ENCODE data around the gene SP110. TPM values are rescaled to one million over a fixed set of nuclear protein-coding genes. Genes with fewer than 3 reads are reported as not detected.
"Not testable (repeated sequence)": the region's sequence is repeated elsewhere in the genome, so short reads cannot be mapped to it uniquely, and the experiment has no call there.

SP110 gene
- total and polyA plus RNA-seq, 3 experiments from 2014 or later = 55.2 to 106 (median 57.9) TPM

GRCh38 chr2:230222829-230223228 is 3.0 kb upstream of the SP110 start:
- H3K27me3 Mint-ChIP-seq; H3K9me3 Mint-ChIP-seq; POLR2A ChIA-PET; H3K9me3 ChIP-seq (ENCODE audit: low read length); H3K4me3 ChIP-seq (ENCODE audit: low read length); H3K36me3 ChIP-seq (ENCODE audit: insufficient read depth, low read length); H3K27me3 ChIP-seq (ENCODE audit: insufficient read depth, low read length, poor library complexity, severe bottlenecking); CTCF ChIA-PET; DNase-seq; H3K27ac ChIP-seq (ENCODE audit: low read depth, low read length): not testable (repeated sequence)
- H3K4me3 Mint-ChIP-seq = peak overlapping the region in 1 of 7 donors; percentile 28
- peak overlapping the region in 4 of 8 donors; percentile 75 to 99 (median 90) for H3K27ac Mint-ChIP-seq
- H3K36me3 Mint-ChIP-seq = peaks cover 3 to 22% (median 5%) of the 10 kb centered on the region in 3 donors
- peaks cover 57 to 82% (median 72%) of the 10 kb centered on the region in 3 donors for H3K4me1 Mint-ChIP-seq
- H3K4me1 ChIP-seq (ENCODE audit: insufficient read depth, low read length) = peaks cover 37% of the 10 kb centered on the region

GRCh38 chr2:230221493-230221892 is 1.7 kb upstream of the SP110 start:
- H3K27ac Mint-ChIP-seq = peak overlapping the region in 6 of 8 donors; percentile 7 to 64 (median 44)
- DNase-seq = no peak
- CTCF ChIA-PET = interaction anchor here (1.4 kb wide), 1 partner anchor 17 kb away, joined by 4 read pairs; no protein-coding TSS in a partner anchor
- peaks cover 58 to 85% (median 76%) of the 10 kb centered on the region in 3 donors for H3K4me1 Mint-ChIP-seq
- H3K36me3 ChIP-seq (ENCODE audit: insufficient read depth, low read length) = peaks cover 2% of the 10 kb centered on the region
- peak overlapping the region in 4 of 7 donors; percentile 5 to 78 (median 44) for H3K4me3 Mint-ChIP-seq
- H3K27me3 Mint-ChIP-seq = no peaks in the 10 kb centered on the region
- H3K4me3 ChIP-seq (ENCODE audit: low read length) = no peak overlapping the region
- no peaks in the 10 kb centered on the region for H3K27me3 ChIP-seq (ENCODE audit: insufficient read depth, low read length, poor library complexity, severe bottlenecking)
- H3K4me1 ChIP-seq (ENCODE audit: insufficient read depth, low read length) = peaks cover 36% of the 10 kb centered on the region
- H3K9me3 ChIP-seq (ENCODE audit: low read length) = no peaks in the 10 kb centered on the region
- no peaks in the 10 kb centered on the region for H3K9me3 Mint-ChIP-seq
- H3K27ac ChIP-seq (ENCODE audit: low read depth, low read length) = no peak overlapping the region
- POLR2A ChIA-PET = no interaction called here
- H3K36me3 Mint-ChIP-seq = peaks cover 3 to 27% (median 7%) of the 10 kb centered on the region in 3 donors

GRCh38 chr2:230220347-230220969 is 674 bp upstream of the SP110 start:
- peaks cover 11 to 21% (median 13%) of the 10 kb centered on the region in 3 donors for H3K36me3 Mint-ChIP-seq
- no peaks in the 10 kb centered on the region for H3K9me3 Mint-ChIP-seq
- H3K4me1 Mint-ChIP-seq = peaks cover 60 to 85% (median 75%) of the 10 kb centered on the region in 3 donors

GRCh38 chr2:230218421-230218820 is 1.4 kb downstream of the SP110 start:
- H3K4me3 Mint-ChIP-seq = peak overlapping the region; percentile 92 to 99 (median 96)
- Histone ChIP-seq H3K27ac (ENCODE audit: low read depth, low read length) (no peak overlapping the region), H3K27me3 (ENCODE audit: insufficient read depth, low read length, poor library complexity, severe bottlenecking) (no peaks in the 10 kb centered on the region), H3K4me1 (ENCODE audit: insufficient read depth, low read length) (peaks cover 32% of the 10 kb centered on the region), H3K9me3 (ENCODE audit: low read length) (no peaks in the 10 kb centered on the region), H3K36me3 (ENCODE audit: insufficient read depth, low read length) (peaks cover 32% of the 10 kb centered on the region), H3K4me3 (ENCODE audit: low read length) (peak overlapping the region; percentile 78)
- DNase-seq = peak in 1 of 5 donors; percentile 31
- H3K9me3 Mint-ChIP-seq = no peaks in the 10 kb centered on the region
- POLR2A ChIA-PET = no interaction called here
- H3K27ac Mint-ChIP-seq = peak overlapping the region; percentile 26 to 98 (median 70)
- H3K36me3 Mint-ChIP-seq = peaks cover 18 to 26% (median 19%) of the 10 kb centered on the region in 3 donors
- CTCF ChIA-PET = interaction anchor here (1.6 kb wide), 1 partner anchor 198 kb away, joined by 3 read pairs; the partner anchor contains the start of gene SP100
- H3K27me3 Mint-ChIP-seq = no peaks in the 10 kb centered on the region
- peaks cover 48 to 80% (median 72%) of the 10 kb centered on the region in 3 donors for H3K4me1 Mint-ChIP-seq

More at GRCh38 chr2:230220347-230220969, 674 bp upstream of the SP110 start:
- Mint-ChIP-seq H3K4me3 (peak overlapping the region; percentile 92 to 99 (median 96)), H3K27ac (peak overlapping the region; percentile 94 to 99 (median 98)), H3K27me3 (no peaks in the 10 kb centered on the region)
- ChIA-PET CTCF (interaction anchor here (1.1 kb wide), 1 partner anchor 390 kb away, joined by 3 read pairs; no protein-coding TSS in a partner anchor), POLR2A (interaction anchor here (1.4 kb wide), 1 partner anchor 96 kb away, joined by 5 read pairs; no protein-coding TSS in a partner anchor)
- H3K4me3 ChIP-seq (ENCODE audit: low read length) = peak overlapping the region; percentile 78
- peak overlapping the region; percentile 44 for H3K27ac ChIP-seq (ENCODE audit: low read depth, low read length)
- H3K4me1 ChIP-seq (ENCODE audit: insufficient read depth, low read length) = peaks cover 40% of the 10 kb centered on the region
- H3K27me3 ChIP-seq (ENCODE audit: insufficient read depth, low read length, poor library complexity, severe bottlenecking) = no peaks in the 10 kb centered on the region
- H3K9me3 ChIP-seq (ENCODE audit: low read length) = no peaks in the 10 kb centered on the region
- peaks cover 12% of the 10 kb centered on the region for H3K36me3 ChIP-seq (ENCODE audit: insufficient read depth, low read length)
- DNase-seq = no peak

GRCh38 chr2:230217424-230217823 is 2.4 kb downstream of the SP110 start:
- H3K9me3 Mint-ChIP-seq = no peaks in the 10 kb centered on the region
- no peaks in the 10 kb centered on the region for H3K27me3 Mint-ChIP-seq
- H3K9me3 ChIP-seq (ENCODE audit: low read length) = no peaks in the 10 kb centered on the region
- no peak for DNase-seq
- peaks cover 32% of the 10 kb centered on the region for H3K4me1 ChIP-seq (ENCODE audit: insufficient read depth, low read length)
- H3K27ac ChIP-seq (ENCODE audit: low read depth, low read length) = no peak overlapping the region
- no peaks in the 10 kb centered on the region for H3K27me3 ChIP-seq (ENCODE audit: insufficient read depth, low read length, poor library complexity, severe bottlenecking)
- peak overlapping the region in 2 of 8 donors; percentile 25 to 69 for H3K27ac Mint-ChIP-seq
- H3K4me3 Mint-ChIP-seq = peak overlapping the region; percentile 92 to 99 (median 96)
- H3K36me3 ChIP-seq (ENCODE audit: insufficient read depth, low read length) = peaks cover 42% of the 10 kb centered on the region
- CTCF ChIA-PET = no interaction called here
- peaks cover 51 to 74% (median 70%) of the 10 kb centered on the region in 3 donors for H3K4me1 Mint-ChIP-seq
- H3K36me3 Mint-ChIP-seq = peaks cover 19 to 34% (median 24%) of the 10 kb centered on the region in 3 donors
- POLR2A ChIA-PET = interaction anchor here (2.3 kb wide), 1 partner anchor 10 kb away, joined by 6 read pairs; no protein-coding TSS in a partner anchor
- H3K4me3 ChIP-seq (ENCODE audit: low read length) = peak overlapping the region; percentile 2

GRCh38 chr2:230216489-230216888 is 3.3 kb downstream of the SP110 start:
- peaks cover 19 to 38% (median 30%) of the 10 kb centered on the region in 3 donors for H3K36me3 Mint-ChIP-seq
- Histone ChIP-seq H3K27ac (ENCODE audit: low read depth, low read length) (no peak overlapping the region), H3K4me1 (ENCODE audit: insufficient read depth, low read length) (peaks cover 32% of the 10 kb centered on the region), H3K9me3 (ENCODE audit: low read length) (no peaks in the 10 kb centered on the region), H3K27me3 (ENCODE audit: insufficient read depth, low read length, poor library complexity, severe bottlenecking) (no peaks in the 10 kb centered on the region), H3K36me3 (ENCODE audit: insufficient read depth, low read length) (peaks cover 52% of the 10 kb centered on the region), H3K4me3 (ENCODE audit: low read length) (no peak overlapping the region)
- H3K27me3 Mint-ChIP-seq = no peaks in the 10 kb centered on the region
- peak overlapping the region in 4 of 7 donors; percentile 3 to 59 (median 34) for H3K4me3 Mint-ChIP-seq
- H3K9me3 Mint-ChIP-seq = no peaks in the 10 kb centered on the region
- peaks cover 52 to 75% (median 71%) of the 10 kb centered on the region in 3 donors for H3K4me1 Mint-ChIP-seq
- ChIA-PET CTCF (no interaction called here), POLR2A (interaction anchor here (0.6 to 2.3 kb wide), 2 partner anchors 11 to 496 kb away, joined by 3 to 6 read pairs; no protein-coding TSS in a partner anchor)
- peak overlapping the region in 3 of 8 donors; percentile 15 to 85 (median 65) for H3K27ac Mint-ChIP-seq
- DNase-seq = peak in 1 of 5 donors; percentile 66

- Mint-ChIP-seq H3K4me1 (peaks cover 14 to 30% (median 27%) of the 10 kb centered on the region in 3 donors), H3K4me3 (no peak overlapping the region)
- H3K4me1 ChIP-seq (ENCODE audit: insufficient read depth, low read length) = peaks cover 12% of the 10 kb centered on the region
Measured at GRCh38 chr2:230209422-230210051, 10.2 kb downstream of the SP110 start.

More at GRCh38 chr2:230209422-230210051, 10.2 kb downstream of the SP110 start:
- no peak overlapping the region for H3K4me3 ChIP-seq (ENCODE audit: low read length)
- Mint-ChIP-seq H3K27ac (no peak overlapping the region), H3K36me3 (peaks cover 18 to 35% (median 21%) of the 10 kb centered on the region in 3 donors), H3K27me3 (no peaks in the 10 kb centered on the region), H3K9me3 (no peaks in the 10 kb centered on the region)
- DNase-seq = no peak
- ChIA-PET CTCF (no interaction called here), POLR2A (no interaction called here)
- H3K36me3 ChIP-seq (ENCODE audit: insufficient read depth, low read length) = peaks cover 97% of the 10 kb centered on the region
- H3K9me3 ChIP-seq (ENCODE audit: low read length) = no peaks in the 10 kb centered on the region
- H3K27ac ChIP-seq (ENCODE audit: low read depth, low read length) = no peak overlapping the region
- H3K27me3 ChIP-seq (ENCODE audit: insufficient read depth, low read length, poor library complexity, severe bottlenecking) = no peaks in the 10 kb centered on the region
